Renal cortex interstitium (tissue), 11 donors: Measurements from ENCODE around the gene SERPINA6. TPM values are rescaled to one million over a fixed set of nuclear protein-coding genes. Genes with fewer than 3 reads are reported as not detected.
"Not testable (repeated sequence)": the region's sequence is repeated elsewhere in the genome, so short reads cannot be mapped to it uniquely, and the experiment has no call there.

Experiments
- DNase-seq, 11 donors: peaks; one replicate each; pipeline ENCODE4 v3.0.0-alpha.2; 2013; ENCODE audit warnings: low read depth in 9 of 11, low spot score in 4 of 11; ENCODE audit errors: extremely low read depth in 1 of 11
- polyA plus RNA-seq, 3 donors: library from polyadenylated mRNA; unstranded; fragments of 120-200 nt; gene quantifications; one replicate each; pipeline ENCODE4 v1.2.1, GENCODE V29; 2013; ENCODE audit not compliant: insufficient read length in 3 of 3

Gene SERPINA6
- polyA plus RNA-seq, 3 donors = 4.4 to 7.3 (median 7.1) TPM

- no peak for DNase-seq
Measured at GRCh38 chr14:94278731-94279130, 44.4 kb downstream of the SERPINA6 start.

- DNase-seq = peak in 2 of 11 donors; percentile 5 to 7
Measured at GRCh38 chr14:94276898-94277561, 46.1 kb downstream of the SERPINA6 start.

- DNase-seq = no peak
Measured at GRCh38 chr14:94269156-94269555, 54.0 kb downstream of the SERPINA6 start.

- DNase-seq = not testable (repeated sequence)
Measured at GRCh38 chr14:94268582-94268981, 54.6 kb downstream of the SERPINA6 start.

- DNase-seq = no peak
Measured at GRCh38 chr14:94267352-94267751, 55.8 kb downstream of the SERPINA6 start.

- not testable (repeated sequence) for DNase-seq
Measured at GRCh38 chr14:94264195-94264594, 58.9 kb downstream of the SERPINA6 start.

Other genes with a start within 250 kb of the SERPINA6 start
- gene DDX24, start 242.1 kb downstream of the SERPINA6 start, polyA plus RNA-seq = 100 to 1,000 TPM; 158 to 177 (median 164) TPM
- gene IFI27L1, start 242.0 kb downstream of the SERPINA6 start, polyA plus RNA-seq = 10 to 100 TPM; 24.3 to 35.8 (median 28.0) TPM
- 10 to 100 TPM in 1 of 3 donors, 1 to 10 TPM in 2; 5.0 to 15.4 (median 6.5) TPM for gene IFI27, start 212.6 kb downstream of the SERPINA6 start, polyA plus RNA-seq
- 10 to 100 TPM; 22.1 to 28.6 (median 25.7) TPM for gene IFI27L2, start 193.7 kb downstream of the SERPINA6 start, polyA plus RNA-seq
- under 1 TPM; 0.09 to 0.42 (median 0.19) TPM for gene PPP4R4, start 149.0 kb downstream of the SERPINA6 start, polyA plus RNA-seq
- under 1 TPM; 0.06 to 0.27 (median 0.11) TPM for gene SERPINA10, start 30.1 kb downstream of the SERPINA6 start, polyA plus RNA-seq
- not detected for gene SERPINA2, start 43.4 kb upstream of the SERPINA6 start, polyA plus RNA-seq
- 10 to 100 TPM; 91.5 to 94.4 (median 91.7) TPM for gene SERPINA1, start 65.3 kb upstream of the SERPINA6 start, polyA plus RNA-seq
- gene SERPINA11, start 129.5 kb upstream of the SERPINA6 start, polyA plus RNA-seq = not detected
- gene SERPINA9, start 152.9 kb upstream of the SERPINA6 start, polyA plus RNA-seq = not detected
- under 1 TPM; 0.30 to 0.42 (median 0.33) TPM for gene SERPINA12, start 186.1 kb upstream of the SERPINA6 start, polyA plus RNA-seq
- 1 to 10 TPM in 2 of 3 donors, under 1 TPM in 1; 0.70 to 1.5 (median 1.5) TPM for gene SERPINA4, start 238.1 kb upstream of the SERPINA6 start, polyA plus RNA-seq